Mesenchymal stem cell (in vitro differentiated cells and primary cell): Measurements from ENCODE around the gene POP7.
"Not testable (repeated sequence)": the region's sequence is repeated elsewhere in the genome, so short reads cannot be mapped to it uniquely, and the experiment has no call there.

Experiments
- DNase-seq: peaks from one replicate; pipeline ENCODE4 v3.0.0-alpha.2; 2013
- H2AFZ ChIP-seq: one replicate; pipeline ENCODE4 v1.6.1; 2013; ENCODE audit warnings: low read depth, mild to moderate bottlenecking, control low read depth, inconsistent platforms, low read length, moderate library complexity
- H2AK5ac ChIP-seq: 2 replicates; pipeline ENCODE4 v1.6.1; 2013; ENCODE audit warnings: low read length, moderate library complexity, mild to moderate bottlenecking, inconsistent platforms; ENCODE audit not compliant: severe bottlenecking
- H2BK120ac ChIP-seq: one replicate; pipeline ENCODE4 v1.6.1; 2013; ENCODE audit warnings: low read depth, mild to moderate bottlenecking, inconsistent platforms, low read length, moderate library complexity
- H2BK12ac ChIP-seq, 2 experiments: one replicate each; pipeline ENCODE4 v1.6.1; 2013; ENCODE audit warnings: inconsistent platforms in 2 of 2, low read length in 2 of 2, mild to moderate bottlenecking in 2 of 2, moderate library complexity in 2 of 2, control low read depth in 1 of 2
- H2BK15ac ChIP-seq: one replicate; pipeline ENCODE4 v1.6.1; 2013; ENCODE audit warnings: mild to moderate bottlenecking, low read depth, inconsistent platforms; ENCODE audit not compliant: poor library complexity, severe bottlenecking
- H2BK5ac ChIP-seq: 2 replicates; pipeline ENCODE4 v1.6.1; 2013; ENCODE audit warnings: low read depth, mild to moderate bottlenecking, low read length, control low read depth, inconsistent platforms; ENCODE audit not compliant: poor library complexity, severe bottlenecking
- H3K14ac ChIP-seq, 2 experiments: one replicate each; pipeline ENCODE4 v1.6.1; 2013; ENCODE audit warnings: inconsistent platforms in 2 of 2, low read length in 2 of 2, control low read depth in 1 of 2, mild to moderate bottlenecking in 1 of 2, moderate library complexity in 1 of 2
- H3K18ac ChIP-seq, 2 experiments: one replicate each; pipeline ENCODE4 v1.6.1; 2013; ENCODE audit warnings: inconsistent platforms in 2 of 2, low read length in 2 of 2, control low read depth in 1 of 2, low read depth in 1 of 2, mild to moderate bottlenecking in 1 of 2
- H3K23ac ChIP-seq, 2 experiments: one replicate each; pipeline ENCODE4 v1.6.1; 2013; ENCODE audit warnings: inconsistent platforms in 2 of 2, low read length in 2 of 2, mild to moderate bottlenecking in 2 of 2, moderate library complexity in 2 of 2, control low read depth in 1 of 2
- H3K27ac ChIP-seq: 2 replicates; pipeline ENCODE4 v1.5.1; 2013; ENCODE audit warnings: mild to moderate bottlenecking, moderate library complexity, low read length, control low read depth, inconsistent platforms; ENCODE audit not compliant: poor library complexity, severe bottlenecking
- H3K27me3 ChIP-seq, 2 experiments: 2 replicates each; pipeline versions ENCODE4 v1.6.1 to v1.7.0; 2013; ENCODE audit warnings: low read length in 2 of 2, mild to moderate bottlenecking in 2 of 2, moderate library complexity in 2 of 2, control low read depth in 1 of 2, inconsistent platforms in 1 of 2; ENCODE audit not compliant: control insufficient read depth in 1 of 2, insufficient read depth in 1 of 2
- H3K36me3 ChIP-seq, 2 experiments: 2 replicates each; pipeline versions ENCODE4 v1.6.1 to v1.7.0; 2013; ENCODE audit warnings: low read length in 2 of 2, control low read depth in 1 of 2, inconsistent platforms in 1 of 2, low read depth in 1 of 2, mild to moderate bottlenecking in 1 of 2; ENCODE audit not compliant: insufficient read depth in 2 of 2, control insufficient read depth in 1 of 2
- H3K4ac ChIP-seq, 2 experiments: one replicate each; pipeline ENCODE4 v1.6.1; 2013; ENCODE audit warnings: inconsistent platforms in 2 of 2, low read length in 2 of 2, mild to moderate bottlenecking in 2 of 2, moderate library complexity in 2 of 2, control low read depth in 1 of 2, low read depth in 1 of 2
- H3K4me1 ChIP-seq: 2 replicates; pipeline ENCODE4 v1.6.1; 2013; ENCODE audit warnings: low read depth, low read length, control low read depth; ENCODE audit not compliant: control insufficient read depth, insufficient read depth
- H3K4me2 ChIP-seq: 2 replicates; pipeline ENCODE4 v1.6.1; 2013; ENCODE audit warnings: low read length, mild to moderate bottlenecking, inconsistent platforms; ENCODE audit not compliant: poor library complexity, severe bottlenecking
- H3K4me3 ChIP-seq, 2 experiments: 2 replicates each; pipeline versions ENCODE4 v1.5.1 to v1.7.0; 2013; ENCODE audit warnings: low read length in 2 of 2, mild to moderate bottlenecking in 2 of 2, control low read depth in 1 of 2, low read depth in 1 of 2; ENCODE audit not compliant: insufficient read depth in 1 of 2
- H3K79me1 ChIP-seq: replicated peaks from 2 replicates; pipeline ENCODE4 v1.6.1; 2013; ENCODE audit warnings: mild to moderate bottlenecking, control low read depth, low read length, inconsistent platforms; ENCODE audit not compliant: poor library complexity, severe bottlenecking
- H3K9ac ChIP-seq: 2 replicates; pipeline ENCODE4 v1.7.0; 2013; ENCODE audit warnings: mild to moderate bottlenecking, low read length, moderate library complexity
- H3K9me3 ChIP-seq: 2 replicates; pipeline ENCODE4 v1.7.0; 2013; ENCODE audit warnings: mild to moderate bottlenecking, low read length; ENCODE audit not compliant: control insufficient read depth
- H4K8ac ChIP-seq: one replicate; pipeline ENCODE4 v1.6.1; 2013; ENCODE audit warnings: inconsistent platforms, mild to moderate bottlenecking, low read length, moderate library complexity
- H4K91ac ChIP-seq: one replicate; pipeline ENCODE4 v1.6.1; 2013; ENCODE audit warnings: mild to moderate bottlenecking, low read length, inconsistent platforms
- WGBS: methylation state at CpG from one replicate; pipeline ENCODE4 v1.1.7; 2013; ENCODE audit warnings: mixed read lengths; 5-methylcytosine and 5-hydroxymethylcytosine counted together

The POP7 gene

GRCh38 chr7:100667331-100668068 lies 38.4 kb upstream of the POP7 start:
- Histone ChIP-seq H2BK12ac (no peak overlapping the region), H3K18ac (no peak overlapping the region), H2AFZ (no peak overlapping the region), H3K79me1 (no peaks in the 10 kb centered on the region), H3K9me3 (no peaks in the 10 kb centered on the region), H2BK5ac (no peak overlapping the region), H3K4me1 (no peaks in the 10 kb centered on the region), H3K36me3 (no peaks in the 10 kb centered on the region), H3K4me2 (no peak overlapping the region), H4K91ac (no peak overlapping the region), H3K27me3 (peaks cover 0 to 4% of the 10 kb centered on the region in 2 experiments), H2BK15ac (no peak overlapping the region), H3K23ac (no peak overlapping the region), H3K9ac (no peak overlapping the region), H3K4ac (no peak overlapping the region), H3K4me3 (no peak overlapping the region), H2BK120ac (no peak overlapping the region), H4K8ac (no peak overlapping the region), H3K14ac (no peak overlapping the region), H3K27ac (no peak overlapping the region), H2AK5ac (no peak overlapping the region)
- 85% methylated on average over 15 of the region's 16 CpGs for WGBS
- DNase-seq = no peak

DNA sequence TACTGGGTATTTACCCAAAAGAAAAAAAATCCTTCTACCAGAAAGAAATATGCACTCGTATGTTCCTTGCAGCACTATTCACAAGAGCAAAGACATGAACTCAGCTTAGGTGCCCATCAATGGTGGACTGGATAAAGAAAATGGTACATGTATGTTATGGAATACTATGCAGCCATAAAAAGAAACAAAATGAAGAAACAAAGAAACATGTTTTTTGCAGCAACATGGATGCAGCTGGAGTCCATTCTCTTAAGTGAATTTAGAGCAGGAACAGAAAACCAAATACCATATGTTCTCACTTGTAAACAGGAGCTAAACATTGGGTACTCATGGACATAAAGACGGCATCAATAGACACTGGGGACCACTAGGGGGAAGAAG lies 37.9 kb upstream of the POP7 start:
- Histone ChIP-seq H3K4ac (no peak overlapping the region), H2BK120ac (no peak overlapping the region), H3K79me1 (no peaks in the 10 kb centered on the region), H4K8ac (no peak overlapping the region), H3K4me1 (no peaks in the 10 kb centered on the region), H2AK5ac (no peak overlapping the region), H3K36me3 (no peaks in the 10 kb centered on the region), H3K23ac (no peak overlapping the region), H3K27ac (no peak overlapping the region), H4K91ac (no peak overlapping the region), H2BK12ac (no peak overlapping the region), H3K27me3 (peaks cover 0 to 1% of the 10 kb centered on the region in 2 experiments), H2AFZ (no peak overlapping the region), H3K9ac (no peak overlapping the region), H3K4me2 (no peak overlapping the region), H2BK15ac (no peak overlapping the region), H3K4me3 (no peak overlapping the region), H3K14ac (no peak overlapping the region), H2BK5ac (no peak overlapping the region), H3K9me3 (no peaks in the 10 kb centered on the region), H3K18ac (no peak overlapping the region)
- WGBS = 100% methylated on average over 1 of the region's 2 CpGs
- DNase-seq = no peak

DNA sequence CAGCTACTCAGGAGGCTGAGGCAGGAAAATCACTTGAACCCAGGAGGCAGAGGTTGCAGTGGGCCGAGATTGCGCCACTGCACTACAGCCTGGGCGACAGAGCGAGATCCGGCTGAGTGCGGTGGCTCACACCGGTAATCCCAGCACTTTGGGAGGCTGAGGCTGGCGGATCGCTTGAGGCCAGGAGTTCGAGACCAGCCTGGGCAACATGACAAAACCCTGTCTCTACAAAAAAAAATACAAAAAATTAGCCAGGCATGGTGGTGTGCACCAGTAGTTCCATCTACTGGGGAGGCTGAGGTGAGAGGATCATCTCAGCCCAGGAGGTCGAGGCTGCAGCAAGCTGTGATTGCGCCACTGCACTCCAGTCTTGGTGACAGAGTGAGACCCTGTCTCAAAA lies 36.8 kb upstream of the POP7 start:
- not testable (repeated sequence) for H3K4me1 ChIP-seq, H3K4me3 ChIP-seq, H2BK12ac ChIP-seq, H2BK120ac ChIP-seq, H3K9ac ChIP-seq, H3K4me2 ChIP-seq, H3K36me3 ChIP-seq, H4K91ac ChIP-seq, H3K27ac ChIP-seq, H4K8ac ChIP-seq, H2BK15ac ChIP-seq, H3K14ac ChIP-seq, H3K79me1 ChIP-seq, H2AK5ac ChIP-seq, H3K4ac ChIP-seq, H2AFZ ChIP-seq, DNase-seq, H2BK5ac ChIP-seq, H3K27me3 ChIP-seq, H3K18ac ChIP-seq, H3K23ac ChIP-seq, H3K9me3 ChIP-seq
- 91% methylated on average over 8 of the region's 12 CpGs for WGBS

DNA sequence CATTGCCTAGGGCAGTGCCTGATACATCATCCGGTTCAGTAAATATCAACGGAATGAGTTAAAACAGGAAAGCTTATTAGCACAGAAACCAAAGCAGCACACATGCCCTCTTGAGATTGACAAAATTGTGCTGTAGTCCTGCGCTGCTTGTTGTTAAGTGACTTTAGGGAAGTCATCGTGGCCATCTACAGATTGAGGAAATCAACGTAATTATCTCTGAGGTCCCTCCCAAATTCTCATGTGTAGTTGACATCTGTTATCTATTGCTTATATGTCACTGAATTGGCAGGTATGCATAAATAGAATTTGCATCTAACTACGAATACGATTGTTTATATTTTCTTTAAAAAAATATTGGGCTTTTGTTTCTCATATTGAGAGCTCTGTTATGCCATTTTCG lies 35.8 kb upstream of the POP7 start:
- H3K9me3 ChIP-seq = no peaks in the 10 kb centered on the region
- H3K14ac ChIP-seq = no peak overlapping the region
- H3K79me1 ChIP-seq = no peaks in the 10 kb centered on the region
- H2BK15ac ChIP-seq = no peak overlapping the region
- H2AFZ ChIP-seq = no peak overlapping the region
- no peak overlapping the region for H3K4ac ChIP-seq
- H3K27me3 ChIP-seq = no peaks in the 10 kb centered on the region
- H3K23ac ChIP-seq = no peak overlapping the region
- no peak overlapping the region for H3K9ac ChIP-seq
- no peak overlapping the region for H3K27ac ChIP-seq
- no peak overlapping the region for H2BK120ac ChIP-seq
- no peak overlapping the region for H4K91ac ChIP-seq
- H3K18ac ChIP-seq = no peak overlapping the region
- DNase-seq = no peak
- WGBS = 90% methylated on average over 3 of the region's 8 CpGs
- no peaks in the 10 kb centered on the region for H3K36me3 ChIP-seq
- H3K4me3 ChIP-seq = no peak overlapping the region
- H2AK5ac ChIP-seq = no peak overlapping the region
- H3K4me1 ChIP-seq = no peaks in the 10 kb centered on the region
- no peak overlapping the region for H2BK12ac ChIP-seq
- no peak overlapping the region for H3K4me2 ChIP-seq
- H4K8ac ChIP-seq = no peak overlapping the region
- H2BK5ac ChIP-seq = no peak overlapping the region
